ENCODE measurements around the gene RNF224. TPM values are rescaled to one million over a fixed set of nuclear protein-coding genes. Genes with fewer than 3 reads are reported as not detected.
A peak's percentile ranks its signal among the peaks of the same experiment; 100 is the strongest.

The RNF224 gene
- total and polyA plus RNA-seq, 4 experiments from 2014 or later = not detected

GRCh38 chr9:137227853-137228505 lies 677 bp downstream of the RNF224 start:
- peak overlapping the region in 1 of 8 donors; percentile 55 for H3K4me3 Mint-ChIP-seq
- H3K36me3 Mint-ChIP-seq = no peaks in the 10 kb centered on the region
- ChIA-PET POLR2A (ENCODE audit: partially characterized antibody) (interaction anchor here (1.0 to 2.0 kb wide), 5 partner anchors 13 to 141 kb away, joined by 3 to 11 read pairs (median 8); partner anchors contain the start of genes ANAPC2, MAN1B1, SSNA1 and TUBB4B), CTCF (ENCODE audit: partially characterized antibody) (interaction anchor here (0.6 to 4.6 kb wide), 12 partner anchors 9 to 132 kb away, joined by 3 to 33 read pairs (median 5); partner anchors contain the start of genes ANAPC2, SSNA1 and TPRN)
- Histone ChIP-seq H3K27ac (ENCODE audit: low read depth, low read length) (no peak overlapping the region), H3K27me3 (ENCODE audit: insufficient read depth, low read length) (no peaks in the 10 kb centered on the region), H3K4me3 (ENCODE audit: low read length in 2 of 2) (no peak overlapping the region), H3K4me1 (ENCODE audit: insufficient read depth, low read length) (peaks cover 11% of the 10 kb centered on the region), H3K36me3 (ENCODE audit: insufficient read depth, low read length) (no peaks in the 10 kb centered on the region), H3K9me3 (ENCODE audit: control insufficient read depth in 1 of 2, low read length in 2 of 2) (no peaks in the 10 kb centered on the region)
- peaks cover 3 to 4% of the 10 kb centered on the region in 2 donors for H3K27me3 Mint-ChIP-seq
- H3K27ac Mint-ChIP-seq = peak overlapping the region in 5 of 7 donors; percentile 11 to 79 (median 57)
- H3K4me1 Mint-ChIP-seq = peaks cover 2 to 18% (median 5%) of the 10 kb centered on the region in 4 donors
- intact Hi-C loops (cut with micrococcal nuclease) = loop anchor here (1.0 kb wide), 5 partner anchors 52 to 441 kb away; partner anchors contain the start of gene NPDC1
- DNase-seq = no peak
- no peaks in the 10 kb centered on the region for H3K9me3 Mint-ChIP-seq

- Histone ChIP-seq H3K4me3 (ENCODE audit: low read length in 2 of 2) (no peak overlapping the region), H3K27me3 (ENCODE audit: insufficient read depth, low read length) (no peaks in the 10 kb centered on the region), H3K4me1 (ENCODE audit: insufficient read depth, low read length) (peaks cover 9% of the 10 kb centered on the region), H3K36me3 (ENCODE audit: insufficient read depth, low read length) (no peaks in the 10 kb centered on the region), H3K9me3 (ENCODE audit: control insufficient read depth in 1 of 2, low read length in 2 of 2) (no peaks in the 10 kb centered on the region), H3K27ac (ENCODE audit: low read depth, low read length) (no peak overlapping the region)
- DNase-seq = no peak
- intact Hi-C loops (cut with micrococcal nuclease) = no loop called here
- ChIA-PET CTCF (ENCODE audit: partially characterized antibody) (interaction anchor here (2.3 to 4.6 kb wide), 2 partner anchors 105 to 109 kb away, joined by 14 to 33 read pairs; no protein-coding TSS in a partner anchor), POLR2A (ENCODE audit: partially characterized antibody) (no interaction called here)
- Mint-ChIP-seq H3K27me3 (peaks cover 3 to 4% of the 10 kb centered on the region in 2 donors), H3K36me3 (no peaks in the 10 kb centered on the region), H3K4me1 (peaks cover 2 to 12% (median 4%) of the 10 kb centered on the region in 4 donors), H3K4me3 (no peak overlapping the region), H3K27ac (no peak overlapping the region), H3K9me3 (no peaks in the 10 kb centered on the region)
Measured at GRCh38 chr9:137228506-137228967, 1.2 kb downstream of the RNF224 start.

GRCh38 chr9:137228968-137229896 lies 1.9 kb downstream of the RNF224 start:
- ChIA-PET CTCF (ENCODE audit: partially characterized antibody) (interaction anchor here (0.9 to 1.0 kb wide), 2 partner anchors 9 to 40 kb away, joined by 3 read pairs; no protein-coding TSS in a partner anchor), POLR2A (ENCODE audit: partially characterized antibody) (interaction anchor here (0.6 kb wide), 1 partner anchor 690 kb away, joined by 4 read pairs; no protein-coding TSS in a partner anchor)
- Mint-ChIP-seq H3K27me3 (peaks cover 3 to 4% of the 10 kb centered on the region in 2 donors), H3K4me1 (peaks cover 2 to 6% (median 3%) of the 10 kb centered on the region in 4 donors), H3K9me3 (no peaks in the 10 kb centered on the region), H3K36me3 (no peaks in the 10 kb centered on the region), H3K27ac (no peak overlapping the region), H3K4me3 (no peak overlapping the region)
- no peaks in the 10 kb centered on the region for H3K36me3 ChIP-seq (ENCODE audit: insufficient read depth, low read length)
- H3K4me3 ChIP-seq (ENCODE audit: low read length in 2 of 2) = no peak overlapping the region
- no peaks in the 10 kb centered on the region for H3K27me3 ChIP-seq (ENCODE audit: insufficient read depth, low read length)
- no peak overlapping the region for H3K27ac ChIP-seq (ENCODE audit: low read depth, low read length)
- intact Hi-C loops (cut with micrococcal nuclease) = no loop called here
- no peaks in the 10 kb centered on the region for H3K9me3 ChIP-seq (ENCODE audit: control insufficient read depth in 1 of 2, low read length in 2 of 2)
- no peak for DNase-seq
- H3K4me1 ChIP-seq (ENCODE audit: insufficient read depth, low read length) = peaks cover 3% of the 10 kb centered on the region

GRCh38 chr9:137229903-137230704 lies 2.8 kb downstream of the RNF224 start:
- ChIA-PET CTCF (ENCODE audit: partially characterized antibody) (interaction anchor here (0.6 to 2.0 kb wide), 4 partner anchors 8 to 514 kb away, joined by 3 to 5 read pairs (median 3); no protein-coding TSS in a partner anchor), POLR2A (ENCODE audit: partially characterized antibody) (interaction anchor here (0.6 kb wide), 1 partner anchor 691 kb away, joined by 4 read pairs; no protein-coding TSS in a partner anchor)
- H3K36me3 Mint-ChIP-seq = no peaks in the 10 kb centered on the region
- peaks cover 2 to 6% (median 3%) of the 10 kb centered on the region in 4 donors for H3K4me1 Mint-ChIP-seq
- H3K27me3 ChIP-seq (ENCODE audit: insufficient read depth, low read length) = no peaks in the 10 kb centered on the region
- H3K27ac Mint-ChIP-seq = no peak overlapping the region
- no peak for DNase-seq
- no peak overlapping the region for H3K4me3 Mint-ChIP-seq
- H3K9me3 Mint-ChIP-seq = no peaks in the 10 kb centered on the region
- H3K27ac ChIP-seq (ENCODE audit: low read depth, low read length) = no peak overlapping the region
- H3K27me3 Mint-ChIP-seq = peaks cover 3 to 8% of the 10 kb centered on the region in 2 donors
- no peaks in the 10 kb centered on the region for H3K4me1 ChIP-seq (ENCODE audit: insufficient read depth, low read length)
- H3K4me3 ChIP-seq (ENCODE audit: low read length in 2 of 2) = no peak overlapping the region
- no peaks in the 10 kb centered on the region for H3K9me3 ChIP-seq (ENCODE audit: control insufficient read depth in 1 of 2, low read length in 2 of 2)
- H3K36me3 ChIP-seq (ENCODE audit: insufficient read depth, low read length) = no peaks in the 10 kb centered on the region
- intact Hi-C loops (cut with micrococcal nuclease) = no loop called here

GRCh38 chr9:137230705-137231371 lies 3.5 kb downstream of the RNF224 start, which contains the start of gene SLC34A3:
Gene SLC34A3 (plus strand): TSS chr9:137230901. CDS start chr9:137231703, 802 bp downstream.
- H3K36me3 Mint-ChIP-seq = no peaks in the 10 kb centered on the region
- no peak within 1 kb of the TSS for H3K27ac Mint-ChIP-seq
- no peaks in the 10 kb centered on the region for H3K9me3 ChIP-seq (ENCODE audit: control insufficient read depth in 1 of 2, low read length in 2 of 2)
- no peaks in the 10 kb centered on the region for H3K36me3 ChIP-seq (ENCODE audit: insufficient read depth, low read length)
- H3K27me3 ChIP-seq (ENCODE audit: insufficient read depth, low read length) = no peaks in the 10 kb centered on the region
- ChIA-PET POLR2A (ENCODE audit: partially characterized antibody) (interaction anchor here (1.7 kb wide), 1 partner anchor 10 kb away, joined by 7 read pairs; the partner anchor contains the start of gene TUBB4B), CTCF (ENCODE audit: partially characterized antibody) (interaction anchor here (0.6 to 2.0 kb wide), 2 partner anchors 113 to 515 kb away, joined by 3 to 5 read pairs; no protein-coding TSS in a partner anchor)
- H3K27me3 Mint-ChIP-seq = peaks cover 3 to 11% of the 10 kb centered on the region in 2 donors
- no peaks in the 10 kb centered on the region for H3K9me3 Mint-ChIP-seq
- no peak within 1 kb of the TSS for H3K4me3 ChIP-seq (ENCODE audit: low read length in 2 of 2)
- peaks cover 2 to 6% (median 3%) of the 10 kb centered on the region in 4 donors for H3K4me1 Mint-ChIP-seq
- peaks cover under 1% of the 10 kb centered on the region for H3K4me1 ChIP-seq (ENCODE audit: insufficient read depth, low read length)
- no peak within 1 kb of the TSS for H3K4me3 Mint-ChIP-seq
- intact Hi-C loops (cut with micrococcal nuclease) = no loop called here
- DNase-seq = no peak
- H3K27ac ChIP-seq (ENCODE audit: low read depth, low read length) = no peak within 1 kb of the TSS

Data from CD4-positive, alpha-beta memory T cell (primary cell).